Ascending aorta (tissue), 2 donors: ENCODE data around the gene KRTAP1-5. TPM values are rescaled to one million over a fixed set of nuclear protein-coding genes. Genes with fewer than 3 reads are reported as not detected.
"Not testable (repeated sequence)": the region's sequence is repeated elsewhere in the genome, so short reads cannot be mapped to it uniquely, and the experiment has no call there.

Experiments used
- DNase-seq, 2 donors: peaks; one replicate each; pipeline ENCODE4 v3.0.0-alpha.2; 2019; ENCODE audit warnings: low spot score in 2 of 2
- H3K27ac ChIP-seq, 2 donors: fragments of 200-600 bp; sonication (generic); one replicate each; pipeline ENCODE4 v1.5.1; 2016 to 2017; ENCODE audit warnings: mild to moderate bottlenecking in 1 of 2
- H3K27me3 ChIP-seq: fragments of 200-600 bp; sonication (generic); one replicate; pipeline ENCODE4 v1.5.1; 2017
- H3K36me3 ChIP-seq, 2 donors: fragments of 200-600 bp; sonication (generic); one replicate each; pipeline ENCODE4 v1.5.1; 2016
- H3K4me1 ChIP-seq, 2 donors: fragments of 200-600 bp; sonication (generic); one replicate each; pipeline ENCODE4 v1.5.1; 2016 to 2017; ENCODE audit warnings: mild to moderate bottlenecking in 1 of 2
- H3K4me3 ChIP-seq, 2 donors: fragments of 200-600 bp; sonication (generic); one replicate each; pipeline ENCODE4 v1.5.1; 2016 to 2017; ENCODE audit warnings: mild to moderate bottlenecking in 1 of 2
- H3K9me3 ChIP-seq, 2 donors: fragments of 200-600 bp; sonication (generic); one replicate each; pipeline ENCODE4 v1.5.1; 2016
- intact Hi-C: fragments of 100-400 bp; cut with DNase I; formaldehyde crosslinking; loops from one replicate; pipeline ENCODE4 v1.15.1; 2023
- total RNA-seq: library from RNA; depleted of rRNA; stranded (reverse); fragments of >200 nt; gene quantifications from one replicate; pipeline ENCODE4 v1.1.0, GENCODE V29; 2016
- TF ChIP-seq, protein P1 (sequence below), 3 experiments: fragments of 200-600 bp in 2 of 3; fragments of 450-650 bp in 1 of 3; sonication (generic) in 2 of 3; IDR thresholded peaks; one replicate each; pipeline ENCODE4 v1.5.1; 2016 to 2019; ENCODE audit warnings: antibody characterized with exemption in 3 of 3, mild to moderate bottlenecking in 1 of 3, moderate library complexity in 1 of 3

Gene KRTAP1-5
- total RNA-seq, 1 donor from 2014 or later: not detected

DNA sequence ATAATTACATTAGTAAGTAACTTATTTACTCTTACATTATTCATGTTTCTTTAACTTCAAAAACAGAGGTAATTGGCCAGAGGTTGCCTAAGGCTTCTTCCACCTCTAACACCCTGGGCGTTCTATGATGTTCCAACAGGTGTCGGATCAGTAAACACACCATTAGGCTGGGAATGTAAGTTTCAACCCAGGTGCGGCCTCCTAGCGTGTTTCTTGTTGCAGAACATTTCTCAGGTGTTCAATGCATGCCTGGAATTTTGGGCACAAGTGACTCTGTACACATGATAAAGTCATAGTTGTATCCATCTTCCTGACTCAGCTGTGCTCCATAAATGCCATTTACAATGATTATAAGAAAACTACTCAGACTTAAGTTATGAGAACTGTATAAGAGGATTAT, 27.0 kb upstream of the KRTAP1-5 start:
- no peak for DNase-seq
- H3K27ac ChIP-seq: no peak overlapping the region
- no peak overlapping the region for H3K4me3 ChIP-seq
- H3K27me3 ChIP-seq: no peaks in the 10 kb centered on the region
- TF ChIP-seq, protein P1, sequence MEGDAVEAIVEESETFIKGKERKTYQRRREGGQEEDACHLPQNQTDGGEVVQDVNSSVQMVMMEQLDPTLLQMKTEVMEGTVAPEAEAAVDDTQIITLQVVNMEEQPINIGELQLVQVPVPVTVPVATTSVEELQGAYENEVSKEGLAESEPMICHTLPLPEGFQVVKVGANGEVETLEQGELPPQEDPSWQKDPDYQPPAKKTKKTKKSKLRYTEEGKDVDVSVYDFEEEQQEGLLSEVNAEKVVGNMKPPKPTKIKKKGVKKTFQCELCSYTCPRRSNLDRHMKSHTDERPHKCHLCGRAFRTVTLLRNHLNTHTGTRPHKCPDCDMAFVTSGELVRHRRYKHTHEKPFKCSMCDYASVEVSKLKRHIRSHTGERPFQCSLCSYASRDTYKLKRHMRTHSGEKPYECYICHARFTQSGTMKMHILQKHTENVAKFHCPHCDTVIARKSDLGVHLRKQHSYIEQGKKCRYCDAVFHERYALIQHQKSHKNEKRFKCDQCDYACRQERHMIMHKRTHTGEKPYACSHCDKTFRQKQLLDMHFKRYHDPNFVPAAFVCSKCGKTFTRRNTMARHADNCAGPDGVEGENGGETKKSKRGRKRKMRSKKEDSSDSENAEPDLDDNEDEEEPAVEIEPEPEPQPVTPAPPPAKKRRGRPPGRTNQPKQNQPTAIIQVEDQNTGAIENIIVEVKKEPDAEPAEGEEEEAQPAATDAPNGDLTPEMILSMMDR (IDR thresholded peaks at IDR 0.05): no peak
- peaks cover 0 to 3% of the 10 kb centered on the region in 2 donors for H3K9me3 ChIP-seq
- H3K4me1 ChIP-seq: no peaks in the 10 kb centered on the region
- H3K36me3 ChIP-seq: no peaks in the 10 kb centered on the region
- intact Hi-C loops: no loop called here

DNA sequence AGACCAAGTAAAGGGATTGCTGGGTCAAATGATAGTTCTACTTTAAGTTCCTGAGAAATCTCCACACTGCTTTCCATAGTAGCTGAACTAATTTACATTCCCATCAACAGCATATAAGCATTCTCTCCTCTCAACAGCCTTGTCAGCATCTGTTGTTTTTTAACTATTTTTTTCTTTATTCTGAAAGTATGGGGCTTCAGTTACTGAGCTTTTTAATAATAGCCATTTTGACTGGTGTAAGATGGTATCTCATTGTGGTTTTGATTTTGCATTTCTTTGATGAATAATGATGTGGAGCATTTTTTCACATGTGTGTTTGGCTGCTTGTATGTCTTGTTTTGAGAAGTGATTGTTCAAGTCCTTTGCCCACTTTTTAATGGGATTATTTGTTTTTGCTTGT, 25.6 kb upstream of the KRTAP1-5 start:
- TF ChIP-seq, protein P1 (IDR thresholded peaks at IDR 0.05): no peak
- Histone ChIP-seq H3K27ac (no peak overlapping the region), H3K27me3 (no peaks in the 10 kb centered on the region), H3K4me3 (no peak overlapping the region), H3K36me3 (no peaks in the 10 kb centered on the region), H3K9me3 (peaks cover 0 to 3% of the 10 kb centered on the region in 2 donors), H3K4me1 (no peaks in the 10 kb centered on the region)
- intact Hi-C loops: no loop called here
- no peak for DNase-seq

DNA sequence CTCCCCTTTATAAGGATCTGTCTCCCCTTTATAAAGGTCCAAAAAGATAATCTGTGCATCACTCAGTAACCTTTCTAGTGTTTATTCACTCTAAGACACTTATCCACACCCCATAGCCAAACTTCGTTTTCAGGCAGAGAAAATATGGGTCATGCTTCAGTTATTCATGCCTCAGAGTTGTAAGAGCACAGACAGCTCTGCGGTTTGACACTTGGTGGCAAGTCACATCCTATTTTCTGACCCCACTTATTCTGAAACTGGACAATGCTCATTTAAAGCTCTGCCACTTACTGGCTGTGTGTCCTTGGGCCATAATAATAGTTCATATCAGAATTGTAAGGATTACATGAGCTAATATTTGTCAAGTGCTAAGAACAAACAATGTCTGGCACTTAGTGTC, 22.1 kb upstream of the KRTAP1-5 start:
- no peak for DNase-seq

DNA sequence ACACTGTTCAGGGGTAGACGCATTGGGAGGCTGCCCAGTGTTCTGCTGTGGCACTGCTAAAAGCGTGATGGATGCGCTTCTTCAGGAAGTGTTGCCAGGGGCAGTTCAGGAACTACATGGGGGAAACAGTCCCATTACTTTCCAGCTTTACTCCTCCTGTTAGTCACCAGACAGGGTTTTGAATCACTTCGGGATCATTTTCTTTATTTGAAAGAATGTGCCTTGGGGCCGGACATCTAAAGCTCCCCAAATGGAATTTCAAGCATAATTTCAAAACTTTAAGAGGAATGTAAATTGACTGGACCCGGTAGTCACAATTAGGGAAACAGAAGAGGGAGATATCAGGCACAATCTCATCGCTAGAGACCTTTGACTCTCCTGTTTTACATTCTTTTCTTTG, 21.4 kb upstream of the KRTAP1-5 start:
- intact Hi-C loops: no loop called here
- no peak for DNase-seq
- Histone ChIP-seq H3K4me3 (no peak overlapping the region), H3K9me3 (peaks cover 0 to 3% of the 10 kb centered on the region in 2 donors), H3K36me3 (no peaks in the 10 kb centered on the region), H3K27me3 (no peaks in the 10 kb centered on the region), H3K27ac (no peak overlapping the region), H3K4me1 (no peaks in the 10 kb centered on the region)
- TF ChIP-seq, protein P1 (IDR thresholded peaks at IDR 0.05): no peak

More for the DNA sequence above, 22.1 kb upstream of the KRTAP1-5 start:
- H3K9me3 ChIP-seq: peaks cover 0 to 3% of the 10 kb centered on the region in 2 donors
- intact Hi-C loops: no loop called here
- no peak overlapping the region for H3K27ac ChIP-seq
- H3K36me3 ChIP-seq: no peaks in the 10 kb centered on the region
- no peaks in the 10 kb centered on the region for H3K4me1 ChIP-seq
- no peak overlapping the region for H3K4me3 ChIP-seq
- TF ChIP-seq, protein P1 (IDR thresholded peaks at IDR 0.05): no peak
- H3K27me3 ChIP-seq: no peaks in the 10 kb centered on the region

DNA sequence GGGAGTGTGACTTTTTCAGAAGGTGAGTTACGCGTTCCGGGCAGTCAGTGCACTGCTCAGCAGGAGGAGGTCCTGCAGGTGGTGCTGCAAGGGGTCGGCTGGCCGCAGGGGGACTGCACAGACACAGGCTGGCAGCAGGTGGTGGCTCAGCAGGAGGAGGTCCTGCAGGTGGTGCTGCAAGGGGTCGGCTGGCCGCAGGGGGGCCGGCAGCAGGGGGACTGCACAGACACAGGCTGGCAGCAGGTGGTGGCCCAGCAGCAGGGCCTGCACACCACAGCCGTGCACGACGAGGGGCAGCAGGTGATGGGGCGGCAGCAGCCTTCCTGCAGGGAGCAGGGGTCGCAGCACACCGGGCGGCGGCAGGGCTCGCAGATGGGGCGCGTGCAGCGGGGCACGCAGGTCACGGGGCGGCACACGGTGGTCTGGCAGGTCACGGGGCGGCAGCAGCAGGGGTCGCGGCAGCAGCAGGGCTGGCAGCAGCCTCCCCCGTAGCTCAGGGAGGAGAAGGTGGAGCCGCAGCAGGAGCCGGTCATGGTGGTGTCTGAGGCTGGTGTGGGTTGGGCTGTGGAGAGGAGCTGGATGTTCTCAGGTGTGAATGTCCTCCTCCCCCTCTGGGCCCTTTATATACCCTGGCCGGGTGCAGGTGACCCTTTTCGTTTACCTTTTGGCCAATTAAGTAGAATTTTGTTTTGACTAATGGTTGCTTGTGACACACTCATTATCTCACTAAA, 19.9 kb upstream of the KRTAP1-5 start, which contains the start of gene KRTAP2-1:
Gene KRTAP2-1 (minus strand): TSS at position 582 of the 731 bp plus-strand sequence. CDS start 49 bp downstream, at position 533.
- H3K27ac ChIP-seq, H3K4me1 ChIP-seq, DNase-seq, intact Hi-C loops, H3K4me3 ChIP-seq, H3K36me3 ChIP-seq, H3K9me3 ChIP-seq, H3K27me3 ChIP-seq: not testable (repeated sequence)

DNA sequence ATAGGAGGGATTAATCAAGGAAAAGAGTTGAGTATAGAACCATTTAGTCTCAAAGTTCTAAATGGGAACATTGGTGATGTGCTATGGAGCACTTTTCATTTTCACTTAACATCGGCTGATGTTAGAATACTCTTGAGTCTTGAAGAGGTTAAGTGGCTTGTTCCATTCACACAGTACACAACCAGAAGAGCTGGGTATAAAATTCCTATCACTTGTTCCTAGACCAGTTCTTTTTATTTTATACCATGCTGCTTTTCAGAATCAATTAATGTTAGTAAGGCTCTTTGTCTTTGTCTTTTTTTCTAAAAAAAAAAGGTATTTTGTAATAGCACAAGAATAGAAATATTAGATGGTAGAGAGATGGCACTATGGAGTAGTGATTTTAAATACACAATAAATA, 15.9 kb upstream of the KRTAP1-5 start:
- Histone ChIP-seq H3K4me1 (no peaks in the 10 kb centered on the region), H3K36me3 (no peaks in the 10 kb centered on the region), H3K27ac (no peak overlapping the region), H3K4me3 (no peak overlapping the region), H3K27me3 (no peaks in the 10 kb centered on the region), H3K9me3 (no peaks in the 10 kb centered on the region)
- intact Hi-C loops: no loop called here
- no peak for DNase-seq
- TF ChIP-seq, protein P1 (IDR thresholded peaks at IDR 0.05): no peak

DNA sequence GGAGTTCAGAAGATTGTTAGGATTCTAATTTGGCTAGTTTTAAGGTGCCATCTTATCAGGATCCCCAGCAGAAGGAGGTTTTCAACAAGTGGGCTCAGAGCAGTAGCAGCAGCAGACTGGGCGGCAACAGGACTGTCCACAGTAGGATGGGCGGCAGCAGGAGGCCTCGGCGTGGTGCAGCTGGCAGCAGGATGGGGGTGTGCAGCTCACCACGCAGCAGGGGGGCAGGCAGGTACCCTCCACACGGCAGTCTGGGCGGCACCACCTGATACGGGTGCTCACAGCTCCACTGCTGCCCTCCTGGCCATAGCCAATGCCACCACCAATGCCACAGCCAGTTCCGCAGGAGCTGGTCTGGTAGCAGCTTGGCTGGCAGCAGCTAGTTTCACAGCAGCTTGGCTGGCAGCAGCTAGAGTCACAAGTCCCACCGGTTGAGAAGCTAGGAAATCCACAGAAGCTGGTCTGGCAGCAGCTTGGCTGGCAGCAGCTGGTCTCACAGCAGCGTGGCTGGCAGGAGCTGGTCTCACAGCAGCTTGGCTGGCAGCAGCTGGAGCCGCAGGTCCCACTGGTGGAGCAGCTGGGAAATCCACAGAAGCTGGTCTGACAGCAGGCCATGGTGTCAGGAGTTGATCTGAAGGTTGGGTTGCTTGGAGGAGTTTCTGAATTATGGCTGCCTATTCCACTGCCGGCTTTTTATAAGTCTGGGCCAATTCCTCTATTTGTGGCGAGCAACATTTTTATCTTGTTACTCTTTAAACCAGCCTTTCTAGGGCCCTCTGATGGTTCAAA, 14.0 kb upstream of the KRTAP1-5 start, which contains the start of gene KRTAP1-1:
Gene KRTAP1-1 (minus strand): TSS at position 668 of the 789 bp plus-strand sequence. CDS start 53 bp downstream, at position 615.
- intact Hi-C loops, DNase-seq, H3K4me1 ChIP-seq, H3K27me3 ChIP-seq, H3K4me3 ChIP-seq, H3K27ac ChIP-seq, H3K9me3 ChIP-seq, H3K36me3 ChIP-seq: not testable (repeated sequence)
